Peyer's patch (tissue), 4 donors: ENCODE data around the gene EPS15.

Experiments used
- CTCF ChIP-seq, 6 experiments: fragments of 450-650 bp in 4 of 6; fragments of 200-600 bp in 2 of 6; sonication (generic) in 1 of 6; IDR thresholded peaks; one replicate each; pipeline ENCODE4 v1.5.1; 2017 to 2019; ENCODE audit warnings: antibody characterized with exemption in 6 of 6, mild to moderate bottlenecking in 3 of 6, moderate library complexity in 1 of 6
- POLR2A ChIP-seq, 2 donors: fragments of 450-650 bp; IDR thresholded peaks; one replicate each; pipeline ENCODE4 v1.5.1; 2017; ENCODE audit warnings: antibody characterized with exemption in 2 of 2, mild to moderate bottlenecking in 2 of 2, moderate library complexity in 2 of 2

DNA sequence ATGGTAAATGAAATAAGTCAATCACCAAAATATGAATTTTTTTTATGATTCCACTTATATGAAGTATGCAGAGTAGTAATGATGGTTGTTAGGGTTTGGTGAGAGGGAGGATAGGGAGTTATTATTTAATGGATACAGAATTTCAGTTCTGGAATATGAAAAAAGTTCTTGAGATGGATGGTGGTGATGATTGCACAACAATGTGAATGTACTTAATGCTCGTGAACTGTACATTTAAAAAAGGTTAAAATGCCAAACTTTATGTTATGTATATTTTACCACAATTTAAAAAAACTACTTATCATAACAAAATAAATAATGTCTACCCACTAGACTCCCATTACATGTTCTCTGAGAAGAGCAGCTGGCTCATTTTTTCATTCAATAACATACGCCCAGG, 133.3 kb downstream of the EPS15 start:
- no peak for TF ChIP-seq CTCF (IDR thresholded peaks at IDR 0.05)
- TF ChIP-seq POLR2A (IDR thresholded peaks at IDR 0.05) = no peak
